GM12892 (cell line): Measurements from ENCODE around the gene DGKB.

Source experiments
- POLR2A ChIP-seq: IDR thresholded peaks from 2 replicates; pipeline ENCODE4 v1.6.1; 2011; ENCODE audit warnings: low read depth, low read length, control low read depth
- POLR2AphosphoS5 ChIP-seq: IDR thresholded peaks from 2 replicates; pipeline ENCODE4 v1.6.1; 2011; ENCODE audit warnings: low read depth, low read length, control low read depth

DNA sequence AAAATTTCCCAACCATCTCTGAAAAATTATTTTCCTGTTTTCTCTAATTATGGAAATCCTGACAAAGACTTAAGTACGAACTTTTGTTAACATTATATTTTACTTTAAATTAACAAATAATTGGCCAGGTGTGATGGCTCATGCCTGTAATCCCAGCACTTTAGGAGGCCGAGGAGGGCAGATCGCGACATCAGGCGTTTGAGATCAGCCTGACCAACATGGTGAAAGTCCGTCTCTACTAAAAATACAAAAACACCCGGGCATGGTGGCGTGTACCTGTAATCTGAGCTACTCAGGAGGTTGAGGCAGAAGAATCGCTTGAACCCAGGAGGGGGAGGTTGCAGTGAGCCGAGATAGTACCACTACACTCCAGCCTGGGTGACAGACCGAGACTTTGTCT, 32.2 kb downstream of the DGKB start:
- TF ChIP-seq POLR2A: no peak
- TF ChIP-seq POLR2AphosphoS5: no peak
